Measurements from ENCODE around the gene TTLL11. TPM values are rescaled to one million over a fixed set of nuclear protein-coding genes. Genes with fewer than 3 reads are reported as not detected.

Gene TTLL11
- total and polyA plus RNA-seq, 4 donors, result 1.4 to 4.5 (median 3.6) TPM

DNA sequence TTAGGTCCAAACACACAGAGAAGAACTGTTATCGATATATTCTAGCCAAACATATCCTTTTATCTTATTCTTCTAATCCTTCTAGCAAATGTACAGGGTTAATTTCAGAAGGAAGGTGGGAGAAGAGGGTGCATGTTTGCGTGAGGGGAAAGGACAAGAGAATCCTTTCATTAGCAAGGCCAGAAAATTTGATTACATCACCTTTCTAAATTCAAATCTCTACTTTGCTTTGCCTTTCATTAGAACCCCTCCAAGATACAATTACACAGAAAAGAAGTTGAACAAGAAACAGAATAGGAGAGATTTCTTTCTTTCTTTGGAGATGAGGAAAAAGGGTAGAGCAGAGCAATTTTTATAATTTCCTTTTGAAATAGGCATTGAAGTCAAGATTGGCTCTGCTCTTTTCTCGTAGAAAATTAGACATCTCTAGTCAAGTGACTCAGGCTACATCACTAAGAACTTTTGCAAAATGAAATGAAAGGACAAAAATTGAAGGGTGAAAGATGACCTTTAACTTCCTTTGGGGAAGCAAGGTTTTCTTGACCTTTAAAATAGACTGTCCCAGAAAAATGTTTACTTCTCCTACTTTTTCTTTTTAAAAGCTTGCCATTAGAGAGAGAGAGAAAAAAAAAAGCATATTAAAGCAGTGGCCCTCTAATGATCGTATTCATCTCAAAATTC, 81.2 kb downstream of the TTLL11 start:
- Histone ChIP-seq H3K27me3 (ENCODE audit: control insufficient read depth in 4 of 4, insufficient read depth in 4 of 4, low read length in 3 of 4) (no peaks in the 10 kb centered on the region), H3K4me1 (ENCODE audit: control insufficient read depth in 4 of 4, insufficient read depth in 4 of 4, low read length in 3 of 4) (no peaks in the 10 kb centered on the region), H3K27ac (ENCODE audit: low read depth in 1 of 2, low read length in 2 of 2) (no peak overlapping the region), H3K9ac (ENCODE audit: low read depth in 1 of 2, low read length in 2 of 2) (no peak overlapping the region), H3K9me3 (ENCODE audit: control insufficient read depth in 4 of 4, low read length in 3 of 4) (no peaks in the 10 kb centered on the region), H3K4me3 (ENCODE audit: low read depth in 1 of 3, low read length in 3 of 3) (no peak overlapping the region), H3K36me3 (ENCODE audit: control insufficient read depth in 4 of 4, insufficient read depth in 3 of 4, low read depth in 1 of 4, low read length in 3 of 4) (peaks cover 0 to 2% (median 0%) of the 10 kb centered on the region in 4 donors)
- no peak for DNase-seq (ENCODE audit: low spot score)
- WGBS, result 90% methylated on average over 4 of the region's 4 CpGs
- TF ChIP-seq FOXA2 (IDR thresholded peaks at IDR 0.05), result no peak

DNA sequence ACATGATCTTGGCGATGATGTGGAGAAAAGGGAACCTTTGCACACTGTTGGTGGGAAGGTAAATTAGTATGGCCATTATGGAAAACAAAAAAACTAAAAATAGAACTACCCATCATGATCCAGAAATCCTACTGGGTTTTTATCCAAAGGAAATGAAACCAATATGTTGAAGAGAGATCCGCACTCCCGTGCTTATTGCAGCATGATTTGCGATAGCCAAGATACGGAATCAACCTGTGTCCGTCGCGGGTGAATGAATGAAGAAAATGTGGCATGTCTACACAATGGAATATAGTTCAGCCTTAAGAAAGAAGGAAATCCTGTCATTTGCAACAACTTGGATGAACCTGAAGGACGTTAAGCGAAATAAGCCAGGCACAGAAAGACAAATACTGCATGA, 84.5 kb downstream of the TTLL11 start:
- Histone ChIP-seq H3K36me3 (ENCODE audit: control insufficient read depth in 4 of 4, insufficient read depth in 3 of 4, low read depth in 1 of 4, low read length in 3 of 4) (no peaks in the 10 kb centered on the region), H3K9ac (ENCODE audit: low read depth in 1 of 2, low read length in 2 of 2) (no peak overlapping the region), H3K9me3 (ENCODE audit: control insufficient read depth in 4 of 4, low read length in 3 of 4) (no peaks in the 10 kb centered on the region), H3K27me3 (ENCODE audit: control insufficient read depth in 4 of 4, insufficient read depth in 4 of 4, low read length in 3 of 4) (no peaks in the 10 kb centered on the region), H3K4me3 (ENCODE audit: low read depth in 1 of 3, low read length in 3 of 3) (no peak overlapping the region), H3K27ac (ENCODE audit: low read depth in 1 of 2, low read length in 2 of 2) (no peak overlapping the region), H3K4me1 (ENCODE audit: control insufficient read depth in 4 of 4, insufficient read depth in 4 of 4, low read length in 3 of 4) (no peaks in the 10 kb centered on the region)
- WGBS, result 93% methylated on average over 10 of the region's 10 CpGs
- TF ChIP-seq FOXA2 (IDR thresholded peaks at IDR 0.05) (no peak), GABPA (IDR thresholded peaks at IDR 0.05 in 1 of 2, conservative IDR thresholded peaks at IDR 0.05 in 1 of 2) (no peak), FOXA1 (IDR thresholded peaks at IDR 0.05) (no peak), YY1 (IDR thresholded peaks at IDR 0.05) (no peak), TAF1 (conservative IDR thresholded peaks at IDR 0.05) (no peak), RAD21 (IDR thresholded peaks at IDR 0.05) (no peak), HNF4G (IDR thresholded peaks at IDR 0.05) (no peak), NR2F2 (IDR thresholded peaks at IDR 0.05) (no peak), JUND (IDR thresholded peaks at IDR 0.05) (no peak), SP1 (IDR thresholded peaks at IDR 0.05) (no peak), RXRA (IDR thresholded peaks at IDR 0.05) (no peak), EGR1 (IDR thresholded peaks at IDR 0.05; ENCODE audit: low read depth in 2 of 2) (no peak), HNF4A (conservative IDR thresholded peaks at IDR 0.05) (no peak)
- TF ChIP-seq, protein P1, sequence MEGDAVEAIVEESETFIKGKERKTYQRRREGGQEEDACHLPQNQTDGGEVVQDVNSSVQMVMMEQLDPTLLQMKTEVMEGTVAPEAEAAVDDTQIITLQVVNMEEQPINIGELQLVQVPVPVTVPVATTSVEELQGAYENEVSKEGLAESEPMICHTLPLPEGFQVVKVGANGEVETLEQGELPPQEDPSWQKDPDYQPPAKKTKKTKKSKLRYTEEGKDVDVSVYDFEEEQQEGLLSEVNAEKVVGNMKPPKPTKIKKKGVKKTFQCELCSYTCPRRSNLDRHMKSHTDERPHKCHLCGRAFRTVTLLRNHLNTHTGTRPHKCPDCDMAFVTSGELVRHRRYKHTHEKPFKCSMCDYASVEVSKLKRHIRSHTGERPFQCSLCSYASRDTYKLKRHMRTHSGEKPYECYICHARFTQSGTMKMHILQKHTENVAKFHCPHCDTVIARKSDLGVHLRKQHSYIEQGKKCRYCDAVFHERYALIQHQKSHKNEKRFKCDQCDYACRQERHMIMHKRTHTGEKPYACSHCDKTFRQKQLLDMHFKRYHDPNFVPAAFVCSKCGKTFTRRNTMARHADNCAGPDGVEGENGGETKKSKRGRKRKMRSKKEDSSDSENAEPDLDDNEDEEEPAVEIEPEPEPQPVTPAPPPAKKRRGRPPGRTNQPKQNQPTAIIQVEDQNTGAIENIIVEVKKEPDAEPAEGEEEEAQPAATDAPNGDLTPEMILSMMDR (IDR thresholded peaks at IDR 0.05; ENCODE audit: low read depth, low read length, missing input control), result no peak
- TF ChIP-seq, protein P2, sequence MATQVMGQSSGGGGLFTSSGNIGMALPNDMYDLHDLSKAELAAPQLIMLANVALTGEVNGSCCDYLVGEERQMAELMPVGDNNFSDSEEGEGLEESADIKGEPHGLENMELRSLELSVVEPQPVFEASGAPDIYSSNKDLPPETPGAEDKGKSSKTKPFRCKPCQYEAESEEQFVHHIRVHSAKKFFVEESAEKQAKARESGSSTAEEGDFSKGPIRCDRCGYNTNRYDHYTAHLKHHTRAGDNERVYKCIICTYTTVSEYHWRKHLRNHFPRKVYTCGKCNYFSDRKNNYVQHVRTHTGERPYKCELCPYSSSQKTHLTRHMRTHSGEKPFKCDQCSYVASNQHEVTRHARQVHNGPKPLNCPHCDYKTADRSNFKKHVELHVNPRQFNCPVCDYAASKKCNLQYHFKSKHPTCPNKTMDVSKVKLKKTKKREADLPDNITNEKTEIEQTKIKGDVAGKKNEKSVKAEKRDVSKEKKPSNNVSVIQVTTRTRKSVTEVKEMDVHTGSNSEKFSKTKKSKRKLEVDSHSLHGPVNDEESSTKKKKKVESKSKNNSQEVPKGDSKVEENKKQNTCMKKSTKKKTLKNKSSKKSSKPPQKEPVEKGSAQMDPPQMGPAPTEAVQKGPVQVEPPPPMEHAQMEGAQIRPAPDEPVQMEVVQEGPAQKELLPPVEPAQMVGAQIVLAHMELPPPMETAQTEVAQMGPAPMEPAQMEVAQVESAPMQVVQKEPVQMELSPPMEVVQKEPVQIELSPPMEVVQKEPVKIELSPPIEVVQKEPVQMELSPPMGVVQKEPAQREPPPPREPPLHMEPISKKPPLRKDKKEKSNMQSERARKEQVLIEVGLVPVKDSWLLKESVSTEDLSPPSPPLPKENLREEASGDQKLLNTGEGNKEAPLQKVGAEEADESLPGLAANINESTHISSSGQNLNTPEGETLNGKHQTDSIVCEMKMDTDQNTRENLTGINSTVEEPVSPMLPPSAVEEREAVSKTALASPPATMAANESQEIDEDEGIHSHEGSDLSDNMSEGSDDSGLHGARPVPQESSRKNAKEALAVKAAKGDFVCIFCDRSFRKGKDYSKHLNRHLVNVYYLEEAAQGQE (IDR thresholded peaks at IDR 0.05), result no peak
- TF ChIP-seq, protein P3, sequence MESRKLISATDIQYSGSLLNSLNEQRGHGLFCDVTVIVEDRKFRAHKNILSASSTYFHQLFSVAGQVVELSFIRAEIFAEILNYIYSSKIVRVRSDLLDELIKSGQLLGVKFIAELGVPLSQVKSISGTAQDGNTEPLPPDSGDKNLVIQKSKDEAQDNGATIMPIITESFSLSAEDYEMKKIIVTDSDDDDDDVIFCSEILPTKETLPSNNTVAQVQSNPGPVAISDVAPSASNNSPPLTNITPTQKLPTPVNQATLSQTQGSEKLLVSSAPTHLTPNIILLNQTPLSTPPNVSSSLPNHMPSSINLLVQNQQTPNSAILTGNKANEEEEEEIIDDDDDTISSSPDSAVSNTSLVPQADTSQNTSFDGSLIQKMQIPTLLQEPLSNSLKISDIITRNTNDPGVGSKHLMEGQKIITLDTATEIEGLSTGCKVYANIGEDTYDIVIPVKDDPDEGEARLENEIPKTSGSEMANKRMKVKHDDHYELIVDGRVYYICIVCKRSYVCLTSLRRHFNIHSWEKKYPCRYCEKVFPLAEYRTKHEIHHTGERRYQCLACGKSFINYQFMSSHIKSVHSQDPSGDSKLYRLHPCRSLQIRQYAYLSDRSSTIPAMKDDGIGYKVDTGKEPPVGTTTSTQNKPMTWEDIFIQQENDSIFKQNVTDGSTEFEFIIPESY (IDR thresholded peaks at IDR 0.05), result no peak
- TF ChIP-seq, protein P4, sequence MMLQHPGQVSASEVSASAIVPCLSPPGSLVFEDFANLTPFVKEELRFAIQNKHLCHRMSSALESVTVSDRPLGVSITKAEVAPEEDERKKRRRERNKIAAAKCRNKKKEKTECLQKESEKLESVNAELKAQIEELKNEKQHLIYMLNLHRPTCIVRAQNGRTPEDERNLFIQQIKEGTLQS (IDR thresholded peaks at IDR 0.05), result no peak
- no peak for DNase-seq (ENCODE audit: low spot score)
